OCI-LY1 (cell line): ENCODE measurements around the gene TIPIN.

Experiments used
- CTCF ChIP-seq: fragments of 200-600 bp; sonication (generic), shearing (Covaris generic); IDR thresholded peaks from 2 replicates; pipeline ENCODE4 v1.5.1; 2017; ENCODE audit warnings: mild to moderate bottlenecking, antibody characterized with exemption, low read length, moderate library complexity, mixed read lengths
- EZH2 ChIP-seq: fragments of 200-600 bp; sonication (generic), shearing (Covaris generic); IDR thresholded peaks from 2 replicates; pipeline ENCODE4 v1.8.0; 2017; ENCODE audit warnings: borderline replicate concordance, mixed run types, mild to moderate bottlenecking, antibody characterized with exemption, low read length, moderate library complexity, mixed read lengths

DNA sequence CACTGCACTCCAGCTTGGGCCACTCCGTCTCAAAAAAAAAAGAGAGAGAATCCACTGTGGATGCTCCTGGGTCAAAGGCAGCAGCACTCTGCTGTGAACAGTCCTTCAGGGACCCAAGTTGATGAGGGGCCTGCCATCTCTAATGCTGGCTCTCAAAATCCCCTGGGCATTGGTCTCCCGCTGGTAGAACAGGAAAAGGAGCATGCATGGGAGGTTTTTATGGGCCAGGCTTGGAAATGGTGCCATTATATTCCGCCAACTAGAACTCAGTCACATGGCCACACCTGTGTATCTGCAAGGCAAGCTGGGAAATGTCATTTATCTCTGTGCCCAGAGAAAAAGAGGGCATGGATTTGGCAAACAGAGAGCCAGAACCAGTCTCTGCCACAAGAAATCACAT, 66.5 kb downstream of the TIPIN start:
- TF ChIP-seq EZH2 (no peak), CTCF (no peak)
